HepG2 (cell line): ENCODE data around the gene EI24. TPM values are rescaled to one million over a fixed set of nuclear protein-coding genes. Genes with fewer than 3 reads are reported as not detected.
A peak's percentile ranks its signal among the peaks of the same experiment; 100 is the strongest.

Experiments
- HMGA1 ChIP-seq: sonication (generic); formaldehyde crosslinking; conservative IDR thresholded peaks from 2 replicates; pipeline ENCODE4 v1.4.0; 2020; ENCODE audit warnings: missing genetic modification reagents
- HMGXB3 ChIP-seq: sonication (generic); formaldehyde crosslinking; IDR thresholded peaks from 2 replicates; pipeline ENCODE4 v1.4.0; 2020; ENCODE audit warnings: missing genetic modification reagents, borderline replicate concordance
- HOMEZ ChIP-seq: IDR thresholded peaks from 2 replicates; pipeline ENCODE4 v1.6.1; 2016; ENCODE audit warnings: low read depth
- LRRFIP1 ChIP-seq: sonication (generic); formaldehyde crosslinking; conservative IDR thresholded peaks from 2 replicates; pipeline ENCODE4 v1.4.0; 2020; ENCODE audit warnings: missing genetic modification reagents
- RAD21 ChIP-seq: fragments of 450-650 bp; formaldehyde crosslinking; IDR thresholded peaks from 2 replicates; pipeline ENCODE4 v1.5.0; 2020; ENCODE audit warnings: mild to moderate bottlenecking
- RAD51 ChIP-seq: fragments of 450-650 bp; IDR thresholded peaks from 2 replicates; pipeline ENCODE4 v1.6.1; 2016; ENCODE audit warnings: borderline replicate concordance
- SIX1 ChIP-seq: sonication (generic); formaldehyde crosslinking; IDR thresholded peaks from 2 replicates; pipeline ENCODE4 v1.4.0; 2020; ENCODE audit warnings: missing genetic modification reagents, borderline replicate concordance
- STAT6 ChIP-seq: sonication (generic); formaldehyde crosslinking; IDR thresholded peaks from 2 replicates; pipeline ENCODE4 v1.4.0; 2020; ENCODE audit warnings: missing genetic modification reagents, mild to moderate bottlenecking, borderline replicate concordance
- TRAFD1 ChIP-seq: sonication (generic); formaldehyde crosslinking; IDR thresholded peaks from 2 replicates; pipeline ENCODE4 v1.5.1; 2020; ENCODE audit warnings: missing genetic modification reagents, mild to moderate bottlenecking, borderline replicate concordance
- ZNF251 ChIP-seq: sonication (generic); formaldehyde crosslinking; IDR thresholded peaks from 2 replicates; pipeline ENCODE4 v1.9.0; 2021; ENCODE audit warnings: mild to moderate bottlenecking, missing genetic modification reagents
- ZNF256 ChIP-seq: sonication (generic); formaldehyde crosslinking; conservative IDR thresholded peaks from 2 replicates; pipeline ENCODE4 v1.4.0; 2020; ENCODE audit warnings: missing genetic modification reagents
- ZNF589 ChIP-seq: sonication (generic); formaldehyde crosslinking; conservative IDR thresholded peaks from 2 replicates; pipeline ENCODE4 v1.8.0; 2022; ENCODE audit warnings: mild to moderate bottlenecking, moderate library complexity, missing genetic modification reagents
- ZNF629 ChIP-seq: sonication (generic); formaldehyde crosslinking; conservative IDR thresholded peaks from 2 replicates; pipeline ENCODE4 v1.5.0; 2020; ENCODE audit warnings: missing genetic modification reagents
- ZNF674 ChIP-seq: sonication (generic); formaldehyde crosslinking; IDR thresholded peaks from 2 replicates; pipeline ENCODE4 v1.5.0; 2020; ENCODE audit warnings: low read depth, mild to moderate bottlenecking, missing genetic modification reagents
- ZNF709 ChIP-seq: sonication (generic); formaldehyde crosslinking; IDR thresholded peaks from 2 replicates; pipeline ENCODE4 v1.5.0; 2020; ENCODE audit warnings: mild to moderate bottlenecking, missing genetic modification reagents
- polyA plus RNA-seq, 8 experiments: library from polyadenylated mRNA; depleted of rRNA in 3 of 8; stranded (reverse) in 7 of 8; unstranded in 1 of 8; fragments of >200 nt; fragmentation: Illumina TruSeq in 4 of 8; extraction: Trizol in 4 of 8; gene quantifications; 2 replicates each; pipeline versions ENCODE4 v1.2.1 to v1.2.3, GENCODE V29; 2011 to 2016; ENCODE audit warnings: low read depth in 4 of 8, missing spikeins in 1 of 8, mixed read lengths in 1 of 8; ENCODE audit not compliant: insufficient read depth in 1 of 8
- total RNA-seq, 5 experiments: library from RNA; depleted of rRNA; stranded (reverse); fragments of >200 nt; fragmentation: Illumina TruSeq; extraction: Trizol; gene quantifications; 2 replicates each; pipeline ENCODE4 v1.2.3, GENCODE V29; 2016; ENCODE audit warnings: low read depth in 1 of 5

EI24 gene
- total and polyA plus RNA-seq, 2 of the 13 experiments (the other 11 are each of a cell fraction or from before 2014, with no cell fraction given): 84.7 to 126 TPM

DNA sequence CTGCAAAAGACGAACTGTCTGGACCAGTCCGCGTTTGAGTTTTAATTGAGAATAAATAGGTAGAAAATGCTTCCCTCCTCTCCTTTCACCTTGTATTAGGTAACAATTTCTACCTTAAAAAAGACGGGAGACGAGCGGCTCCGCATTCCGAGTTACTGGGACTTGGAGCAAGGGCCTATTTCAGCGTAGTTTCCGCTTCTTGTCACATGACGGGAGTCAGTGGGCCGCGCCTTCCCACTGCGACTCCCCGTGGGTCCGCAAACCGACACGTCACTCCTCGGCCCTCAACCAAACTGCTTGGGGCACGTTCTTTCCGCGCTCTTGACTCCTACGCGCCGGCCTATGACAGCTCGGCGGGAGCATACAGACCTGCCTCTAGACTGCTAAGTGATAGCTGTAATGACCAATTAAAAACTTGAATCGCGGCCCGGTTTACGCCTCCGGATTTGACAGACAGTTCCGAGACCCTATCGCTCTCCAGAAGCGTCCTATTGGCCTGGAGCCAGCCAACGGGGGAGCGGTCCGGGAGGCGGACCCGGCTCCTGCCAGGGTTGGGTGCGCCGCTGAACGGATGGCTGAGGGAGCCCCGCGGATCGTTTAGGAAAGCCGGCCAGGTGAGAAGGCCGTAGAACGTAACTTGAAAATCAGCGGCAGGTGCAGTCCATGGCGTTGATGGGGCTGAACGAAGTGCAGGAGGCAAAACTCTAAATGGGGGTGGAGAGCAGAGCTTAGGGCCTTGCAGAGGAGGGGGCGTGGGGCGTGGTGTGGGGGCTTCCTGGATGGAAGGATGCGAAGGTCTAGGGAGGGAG is 23.2 kb downstream of the EI24 start, which contains the start of gene STT3A (continued):
- no peak; the same call in 1 of the 2 replicates for TF ChIP-seq ZNF589 (CRISPR knock-in tag)
- no peak for TF ChIP-seq HMGA1
- TF ChIP-seq HMGXB3: peak; percentile 68
- TF ChIP-seq SIX1: no peak
- no peak for TF ChIP-seq TRAFD1 (CRISPR knock-in tag)
- no peak for TF ChIP-seq ZNF629 (CRISPR knock-in tag)
- peak; percentile 63; the same call in 1 of the 2 replicates for TF ChIP-seq RAD51
- TF ChIP-seq STAT6 (CRISPR knock-in tag): peak; percentile 70; the same call in 1 of the 2 replicates
- TF ChIP-seq HOMEZ (CRISPR knock-in tag): no peak
- no peak for TF ChIP-seq ZNF674 (CRISPR knock-in tag)
- no peak for TF ChIP-seq LRRFIP1
- TF ChIP-seq ZNF251 (CRISPR knock-in tag): no peak
- peak; percentile 61; the same call in 1 of the 2 replicates for TF ChIP-seq ZNF709 (CRISPR knock-in tag)
- TF ChIP-seq RAD21: no peak
- no peak for TF ChIP-seq ZNF256 (CRISPR knock-in tag)
